ENCODE measurements around the gene PPCDC.

The PPCDC gene

GRCh38 chr15:75098404-75098803 is 75.0 kb downstream of the PPCDC start:
- FAIRE-seq (no peak), DNase-seq (ENCODE audit: extremely low spot score, insufficient read length, low read depth) (no peak)
